GM19099 (cell line): ENCODE measurements around the gene GGACT.

Experiments used
- POLR2A ChIP-seq: IDR thresholded peaks from 3 replicates; pipeline ENCODE4 v1.6.1; 2011; ENCODE audit warnings: low read depth; ENCODE audit not compliant: insufficient read length; ENCODE audit errors: extremely low read depth

The GGACT gene

GRCh38 chr13:100530671-100531213, 57.8 kb downstream of the GGACT start:
- no peak for TF ChIP-seq POLR2A

DNA sequence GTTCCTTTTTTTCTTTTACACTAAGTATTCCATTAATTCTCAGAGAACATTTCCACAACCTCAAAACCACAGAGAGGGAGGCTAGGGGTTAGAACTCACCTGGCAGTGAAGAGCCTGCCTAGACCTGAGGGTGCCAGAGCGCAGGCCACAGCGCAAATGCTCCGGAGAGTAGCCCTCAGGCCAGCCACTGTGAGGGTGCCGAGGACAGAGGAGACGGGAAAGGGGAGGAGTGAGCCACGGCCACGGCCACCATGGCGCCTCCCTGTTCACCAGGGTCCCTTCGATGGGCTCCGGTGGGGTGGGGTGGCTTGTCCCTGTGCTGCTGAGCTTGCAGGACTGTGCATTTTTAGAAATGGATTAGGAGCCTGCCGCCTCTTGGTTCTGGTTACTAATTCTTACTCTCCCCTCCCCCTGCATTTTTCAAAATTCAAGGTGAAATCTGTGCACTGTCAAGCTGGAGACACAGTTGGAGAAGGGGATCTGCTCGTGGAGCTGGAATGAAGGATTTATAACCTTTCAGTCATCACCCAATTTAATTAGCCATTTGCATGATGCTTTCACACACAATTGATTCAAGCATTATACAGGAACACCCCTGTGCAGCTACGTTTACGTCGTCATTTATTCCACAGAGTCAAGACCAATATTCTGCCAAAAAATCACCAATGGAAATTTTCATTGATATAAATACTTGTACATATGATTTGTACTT, 58.8 kb downstream of the GGACT start:
- no peak for TF ChIP-seq POLR2A

DNA sequence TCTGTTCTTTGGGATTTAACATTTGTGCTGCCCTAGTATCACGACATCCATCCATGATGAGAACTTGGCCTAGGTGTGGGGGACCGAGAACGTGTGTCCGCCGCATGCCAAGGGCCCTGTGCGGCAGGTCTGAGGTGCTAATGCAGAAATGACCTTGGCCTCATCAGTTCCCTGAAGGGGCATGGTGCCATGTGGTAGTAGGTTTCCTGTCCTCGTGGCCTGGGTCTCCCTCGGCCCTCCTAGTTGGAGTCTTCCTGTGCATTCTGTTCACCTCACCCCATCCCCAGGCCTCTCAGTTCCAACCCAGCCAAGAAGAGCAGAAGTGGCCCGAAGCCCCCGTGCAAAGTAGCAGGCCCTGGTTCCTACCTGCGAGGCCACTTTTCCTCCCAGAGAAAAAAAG, 59.8 kb downstream of the GGACT start:
- no peak for TF ChIP-seq POLR2A

GRCh38 chr13:100528353-100528752, 60.2 kb downstream of the GGACT start:
- TF ChIP-seq POLR2A: no peak

- no peak for TF ChIP-seq POLR2A
Observed at GRCh38 chr13:100527644-100528043, 60.9 kb downstream of the GGACT start.

- no peak for TF ChIP-seq POLR2A
Observed at GRCh38 chr13:100526318-100527000, 62.1 kb downstream of the GGACT start.

- TF ChIP-seq POLR2A: no peak
Observed at GRCh38 chr13:100525453-100526317, 62.9 kb downstream of the GGACT start.

DNA sequence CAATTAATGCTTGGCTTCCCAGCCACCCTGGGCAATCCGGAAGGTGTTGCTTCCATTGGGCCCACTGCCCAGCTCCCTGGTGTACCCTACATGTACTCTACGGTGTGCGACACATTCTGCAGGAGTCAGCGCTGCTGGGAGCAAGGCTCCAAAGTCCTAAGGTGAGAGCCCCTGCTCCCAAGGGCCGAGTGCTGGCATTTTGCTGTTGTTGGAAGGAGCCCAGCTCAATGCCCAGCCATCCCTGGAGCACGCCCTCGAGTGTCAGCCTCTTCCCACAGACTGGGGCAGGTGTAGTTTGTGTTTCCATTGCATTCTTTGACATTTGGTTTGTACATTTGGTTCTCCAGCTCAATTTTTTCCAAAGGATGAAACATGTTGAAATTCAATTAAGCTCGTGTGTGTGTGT, 64.6 kb downstream of the GGACT start:
- no peak for TF ChIP-seq POLR2A

DNA sequence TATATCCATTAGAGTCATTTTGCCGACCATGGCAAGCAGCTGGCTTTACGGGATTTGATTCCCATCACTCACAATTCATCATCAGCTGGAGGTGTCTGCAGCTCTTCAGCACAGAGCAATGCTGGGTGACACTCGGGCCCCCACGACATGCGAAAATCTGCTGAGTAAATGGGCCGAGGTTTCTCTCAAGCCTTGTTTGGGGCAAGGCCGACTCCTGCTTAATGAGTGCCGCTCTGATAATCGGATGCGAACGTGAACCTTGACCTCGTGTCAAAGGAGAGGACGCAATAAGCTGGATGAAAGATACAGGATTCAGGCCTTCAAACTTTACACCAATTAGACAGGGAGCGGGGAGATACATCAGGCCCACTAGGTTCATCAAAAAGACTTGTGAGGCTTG, 65.2 kb downstream of the GGACT start:
- TF ChIP-seq POLR2A: no peak

DNA sequence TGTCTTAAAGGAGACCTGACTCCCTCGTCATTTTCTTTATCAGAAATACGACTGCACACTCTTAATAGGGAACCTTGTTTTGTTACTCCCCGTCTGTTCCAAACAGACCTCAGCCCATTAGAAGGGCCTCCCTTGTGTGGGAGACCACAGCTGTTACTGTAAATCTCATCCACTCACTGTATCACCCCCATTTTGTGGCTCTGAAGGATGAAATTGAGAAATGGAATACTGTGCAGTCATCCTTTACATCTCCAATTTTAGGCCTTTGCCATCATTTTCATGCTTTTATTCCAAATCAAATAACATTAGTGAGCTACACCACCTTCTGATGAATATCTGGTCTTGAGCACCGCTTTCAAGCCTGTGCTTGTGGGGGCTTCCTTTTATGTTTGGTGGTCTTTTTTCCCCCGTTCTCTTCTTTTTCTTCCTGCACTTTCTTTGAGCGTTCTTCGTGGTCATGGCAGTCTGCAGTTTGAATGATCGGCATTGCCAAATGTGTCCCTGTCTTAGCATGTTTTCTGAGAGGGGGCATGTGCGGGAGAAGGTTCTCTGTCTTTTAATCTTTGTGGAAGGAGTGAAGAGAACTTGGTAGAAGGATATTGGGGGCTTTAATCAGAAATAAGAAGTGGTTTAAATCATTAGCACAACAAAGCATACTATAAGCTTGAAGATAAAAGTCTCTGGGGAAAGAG, 65.8 kb downstream of the GGACT start:
- no peak for TF ChIP-seq POLR2A

- no peak for TF ChIP-seq POLR2A
Observed at GRCh38 chr13:100521851-100522617, 66.6 kb downstream of the GGACT start.

DNA sequence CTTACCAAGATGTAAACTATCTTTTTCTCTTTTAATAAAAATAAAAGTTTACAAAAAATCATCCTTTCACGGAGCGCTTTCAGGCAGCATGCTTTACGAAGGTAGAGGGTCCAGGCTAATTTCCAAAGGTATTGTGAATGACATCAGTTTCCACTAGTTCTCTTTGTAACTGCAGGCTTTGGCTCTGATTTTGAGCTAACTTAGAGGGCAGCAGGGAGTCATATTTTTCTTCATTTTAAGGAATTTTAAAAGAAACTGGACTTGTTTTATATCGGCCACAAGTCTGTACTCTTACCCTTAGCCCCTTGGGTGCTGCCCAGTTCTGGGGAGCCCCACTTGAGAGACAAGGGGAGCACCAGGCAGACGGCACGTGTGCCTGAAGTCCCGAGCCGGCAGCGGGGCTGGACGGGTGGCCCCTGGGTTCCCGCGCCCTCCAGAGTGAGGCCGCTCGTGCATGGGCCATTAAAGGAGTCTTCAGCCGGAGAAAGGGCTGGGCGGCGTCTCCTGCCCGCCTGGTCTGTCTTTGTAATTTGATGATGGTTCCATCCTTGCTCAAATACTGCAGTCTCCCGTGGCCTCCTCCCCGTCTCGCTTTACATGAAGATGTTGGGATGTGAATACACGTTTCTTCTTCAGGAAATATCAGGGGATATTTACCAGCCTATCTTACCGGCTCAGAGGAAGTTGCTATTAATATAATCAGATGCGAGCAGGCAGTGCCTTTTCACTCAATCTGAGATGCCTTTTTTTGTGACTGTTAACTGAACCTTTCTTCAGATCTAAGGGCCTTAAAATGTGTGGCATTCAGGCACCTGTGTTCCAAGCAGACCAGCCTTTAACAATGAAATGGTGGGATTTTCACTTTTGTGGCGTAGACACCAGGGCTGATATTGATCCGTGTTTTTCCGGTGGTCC, 67.4 kb downstream of the GGACT start:
- no peak for TF ChIP-seq POLR2A

GRCh38 chr13:100519626-100520025, 69.0 kb downstream of the GGACT start:
- TF ChIP-seq POLR2A: no peak
